Lung (tissue), 12 donors: ENCODE data around the gene PLCD3. TPM values are rescaled to one million over a fixed set of nuclear protein-coding genes. Genes with fewer than 3 reads are reported as not detected.

ENCODE experiments used
- ATAC-seq: fragments of 200-7000 bp; cut with Tn5 transposase; one replicate; pipeline ENCODE4 v1.9.1; 2020; ENCODE audit warnings: moderate number of reproducible peaks; ENCODE audit not compliant: insufficient read depth, low FRiP score
- DNase-seq, 3 donors: peaks; one replicate each; pipeline ENCODE4 v3.0.0-alpha.2; 2013 to 2017
- H3K27ac ChIP-seq, 2 donors: one replicate each; pipeline ENCODE4 v1.5.1; 2013; ENCODE audit warnings: mild to moderate bottlenecking in 2 of 2, moderate library complexity in 2 of 2, control low read depth in 1 of 2, inconsistent platforms in 1 of 2, low read depth in 1 of 2, low read length in 1 of 2
- H3K27me3 ChIP-seq, 3 donors: one replicate each; pipeline ENCODE4 v1.5.1; 2013; ENCODE audit warnings: low read length in 2 of 3; ENCODE audit not compliant: control insufficient read depth in 3 of 3, insufficient read depth in 3 of 3
- H3K36me3 ChIP-seq, 4 donors: one replicate each; pipeline ENCODE4 v1.5.1; 2013; ENCODE audit warnings: low read length in 4 of 4, mild to moderate bottlenecking in 1 of 4, moderate library complexity in 1 of 4; ENCODE audit not compliant: control insufficient read depth in 4 of 4, insufficient read depth in 4 of 4
- H3K4me1 ChIP-seq, 5 donors: one replicate each; pipeline ENCODE4 v1.5.1; 2013; ENCODE audit warnings: low read length in 5 of 5, mild to moderate bottlenecking in 2 of 5, moderate library complexity in 1 of 5; ENCODE audit not compliant: control insufficient read depth in 5 of 5, insufficient read depth in 5 of 5
- H3K4me3 ChIP-seq: one replicate; pipeline ENCODE4 v1.5.1; 2013; ENCODE audit warnings: mild to moderate bottlenecking, control low read depth, moderate library complexity
- H3K9ac ChIP-seq, 2 donors: one replicate each; pipeline ENCODE4 v1.5.1; 2013; ENCODE audit warnings: low read length in 2 of 2, control low read depth in 1 of 2; ENCODE audit not compliant: insufficient read depth in 1 of 2
- H3K9me3 ChIP-seq, 4 donors: one replicate each; pipeline ENCODE4 v1.5.1; 2013; ENCODE audit warnings: low read length in 3 of 4, mild to moderate bottlenecking in 1 of 4, moderate library complexity in 1 of 4; ENCODE audit not compliant: control insufficient read depth in 4 of 4, insufficient read depth in 3 of 4
- WGBS, 2 donors: extraction: QIAGEN DNeasy Blood & Tissue Kit; methylation state at CpG; one replicate each; pipeline ENCODE4 v1.1.7; 2013; 5-methylcytosine and 5-hydroxymethylcytosine counted together
- polyA plus RNA-seq, 2 donors: library from polyadenylated mRNA; stranded (reverse); fragments of 200-250 nt; gene quantifications; one replicate each; pipeline ENCODE4 v1.2.1, GENCODE V29; 2013
- total RNA-seq, 2 donors: library from RNA; depleted of rRNA in 1 of 2; stranded (reverse); fragments of >200 nt in 1 of 2; gene quantifications; one replicate each; pipeline ENCODE4 v1.2.1, GENCODE V29; 2014 to 2021
- TF ChIP-seq, protein P1 (sequence below): IDR thresholded peaks from 2 replicates; pipeline ENCODE4 v1.5.1; 2012; ENCODE audit warnings: mild to moderate bottlenecking; ENCODE audit errors: control extremely low read depth, extremely low read depth
- donor health status: control.
- donor health status: control.
- donor health status: Bipolar disorder and iron deficiency.
- donor health status: healthy.
- donor health status: DM: yes; HTN: yes; CAD: no.

The PLCD3 gene
- total and polyA plus RNA-seq, 4 donors = 3.6 to 43.3 (median 18.9) TPM

DNA sequence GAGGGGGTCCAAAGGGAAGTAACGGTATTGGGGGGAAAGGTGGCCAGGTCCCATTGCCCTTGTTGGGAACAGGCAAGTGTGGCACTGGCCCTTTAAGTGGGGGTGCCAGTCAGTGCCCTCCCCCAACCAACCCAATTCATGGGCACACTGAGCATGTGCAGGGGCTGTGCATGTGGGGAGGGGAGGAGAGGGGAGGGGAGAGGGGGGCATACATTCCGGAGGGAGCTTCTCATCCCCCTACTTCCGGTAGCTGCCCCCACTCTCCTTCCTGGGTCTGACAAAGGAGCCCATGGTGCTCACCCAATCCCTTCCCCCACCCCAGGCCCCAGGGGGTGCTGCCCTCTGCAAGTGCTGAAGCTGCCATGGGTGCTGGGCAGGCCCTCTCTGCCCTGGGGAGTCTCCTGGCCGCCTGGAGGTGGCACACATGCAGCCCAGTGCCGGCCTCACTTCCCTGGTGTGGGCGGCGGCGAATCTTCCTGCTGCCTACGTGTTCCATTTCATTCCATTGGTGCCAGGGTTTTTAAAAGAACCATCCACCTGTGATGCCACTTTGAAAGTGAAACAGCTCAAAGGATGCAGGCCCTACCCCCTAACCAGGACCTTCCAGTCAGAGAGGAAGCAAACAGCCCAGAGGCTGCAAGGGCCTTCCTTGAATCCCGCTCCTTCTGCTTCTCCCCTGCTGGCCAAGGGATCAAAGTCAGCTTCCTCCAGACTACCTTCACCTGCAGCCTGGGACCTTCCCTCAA lies 40.4 kb upstream of the PLCD3 start:
- H3K36me3 ChIP-seq = peaks cover 0 to 7% (median 5%) of the 10 kb centered on the region in 4 donors
- TF ChIP-seq, protein P1, sequence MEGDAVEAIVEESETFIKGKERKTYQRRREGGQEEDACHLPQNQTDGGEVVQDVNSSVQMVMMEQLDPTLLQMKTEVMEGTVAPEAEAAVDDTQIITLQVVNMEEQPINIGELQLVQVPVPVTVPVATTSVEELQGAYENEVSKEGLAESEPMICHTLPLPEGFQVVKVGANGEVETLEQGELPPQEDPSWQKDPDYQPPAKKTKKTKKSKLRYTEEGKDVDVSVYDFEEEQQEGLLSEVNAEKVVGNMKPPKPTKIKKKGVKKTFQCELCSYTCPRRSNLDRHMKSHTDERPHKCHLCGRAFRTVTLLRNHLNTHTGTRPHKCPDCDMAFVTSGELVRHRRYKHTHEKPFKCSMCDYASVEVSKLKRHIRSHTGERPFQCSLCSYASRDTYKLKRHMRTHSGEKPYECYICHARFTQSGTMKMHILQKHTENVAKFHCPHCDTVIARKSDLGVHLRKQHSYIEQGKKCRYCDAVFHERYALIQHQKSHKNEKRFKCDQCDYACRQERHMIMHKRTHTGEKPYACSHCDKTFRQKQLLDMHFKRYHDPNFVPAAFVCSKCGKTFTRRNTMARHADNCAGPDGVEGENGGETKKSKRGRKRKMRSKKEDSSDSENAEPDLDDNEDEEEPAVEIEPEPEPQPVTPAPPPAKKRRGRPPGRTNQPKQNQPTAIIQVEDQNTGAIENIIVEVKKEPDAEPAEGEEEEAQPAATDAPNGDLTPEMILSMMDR = no peak
- H3K9ac ChIP-seq = no peak overlapping the region
- H3K9me3 ChIP-seq = no peaks in the 10 kb centered on the region
- peaks cover 3 to 29% (median 15%) of the 10 kb centered on the region in 5 donors for H3K4me1 ChIP-seq
- H3K4me3 ChIP-seq = no peak overlapping the region
- ATAC-seq = peak; percentile 70
- no peaks in the 10 kb centered on the region for H3K27me3 ChIP-seq
- peak; percentile 86 to 91 (median 90) for DNase-seq
- WGBS, 2 donors = 14 to 22% methylated on average over 8 to 10 of the region's 10 CpGs
- H3K27ac ChIP-seq = peak overlapping the region; percentile 73 to 86

DNA sequence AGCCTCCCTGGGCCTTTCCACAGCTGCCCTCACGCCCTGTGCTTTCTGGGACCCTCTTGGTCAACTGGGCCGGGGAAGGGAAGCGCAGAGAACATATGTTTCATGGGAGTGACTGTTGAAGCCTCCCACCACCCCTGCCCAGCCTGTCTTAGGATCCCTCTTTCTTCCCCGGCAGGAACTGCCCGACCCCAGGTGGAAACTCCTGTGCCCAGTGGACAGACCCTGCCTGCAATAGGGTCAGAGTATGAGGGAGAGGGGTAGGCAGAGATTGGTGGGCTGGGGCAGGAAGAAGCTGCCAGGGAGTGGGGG lies 39.9 kb upstream of the PLCD3 start:
- peaks cover 0 to 7% (median 5%) of the 10 kb centered on the region in 4 donors for H3K36me3 ChIP-seq
- H3K9me3 ChIP-seq = no peaks in the 10 kb centered on the region
- H3K9ac ChIP-seq = peak overlapping the region in 1 of 2 donors; percentile 1
- peaks cover 3 to 29% (median 15%) of the 10 kb centered on the region in 5 donors for H3K4me1 ChIP-seq
- peak overlapping the region; percentile 54 to 86 for H3K27ac ChIP-seq
- no peak overlapping the region for H3K4me3 ChIP-seq
- 68 to 75% methylated on average over 5 of the region's 5 CpGs for WGBS, 2 donors
- H3K27me3 ChIP-seq = no peaks in the 10 kb centered on the region
- no peak for DNase-seq
- ATAC-seq = no peak
- TF ChIP-seq, protein P1 = no peak

DNA sequence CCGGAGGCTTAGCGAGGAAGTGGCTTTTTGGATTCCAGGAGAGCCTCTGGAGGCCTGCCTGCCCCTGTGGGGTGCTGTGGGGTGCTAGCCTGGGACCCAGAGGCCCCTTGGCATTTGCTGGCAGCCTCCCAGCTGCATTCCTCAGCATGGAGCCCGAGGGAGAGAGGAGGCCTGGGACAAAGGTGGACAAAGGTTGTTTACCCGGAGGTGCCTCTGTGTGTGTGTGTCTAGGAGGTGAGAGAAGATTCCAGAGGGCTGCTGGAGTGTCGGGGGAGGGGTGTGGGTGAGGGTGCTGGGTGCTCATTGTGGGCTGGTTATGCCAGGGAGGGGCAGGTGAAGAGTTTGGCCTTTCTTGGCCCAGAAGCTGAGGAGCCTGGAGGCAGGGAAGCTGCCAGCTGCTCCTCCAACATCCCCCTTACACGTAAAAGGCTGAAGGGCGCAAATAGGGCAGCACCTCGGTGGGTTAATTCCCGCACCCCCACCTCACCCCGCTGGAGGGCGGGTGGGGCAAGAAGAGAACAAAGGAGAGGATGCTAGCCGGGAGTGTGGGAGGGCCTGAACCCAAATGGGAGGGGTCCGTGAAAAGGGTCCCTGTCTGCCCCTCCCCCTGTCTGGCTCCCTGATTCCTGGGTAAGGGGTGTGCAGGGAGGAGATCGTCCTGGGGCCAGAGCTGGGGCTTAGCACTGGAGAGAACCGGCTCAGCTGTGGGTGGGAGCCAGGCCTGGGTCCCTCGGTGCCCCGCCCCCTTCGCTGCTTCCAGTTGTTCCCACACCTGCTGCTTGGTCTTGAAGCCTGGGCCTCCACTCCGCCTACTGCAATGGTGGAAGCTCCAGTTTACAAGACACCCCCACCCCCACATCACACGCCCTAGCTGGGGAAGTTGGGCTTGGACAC lies 39.3 kb upstream of the PLCD3 start:
- Histone ChIP-seq H3K27ac (peak overlapping the region; percentile 54 to 86), H3K9me3 (no peaks in the 10 kb centered on the region), H3K4me3 (no peak overlapping the region), H3K9ac (peak overlapping the region in 1 of 2 donors; percentile 8), H3K27me3 (no peaks in the 10 kb centered on the region), H3K4me1 (peaks cover 3 to 29% (median 15%) of the 10 kb centered on the region in 5 donors), H3K36me3 (peaks cover 0 to 7% (median 5%) of the 10 kb centered on the region in 4 donors)
- no peak for ATAC-seq
- DNase-seq = peak; percentile 67 to 80 (median 79)
- TF ChIP-seq, protein P1 = no peak
- WGBS, 2 donors = 32 to 51% methylated on average over 20 of the region's 20 CpGs
